MCF 10A (cell line): ENCODE results near the gene C17orf67. TPM values are rescaled to one million over a fixed set of nuclear protein-coding genes. Genes with fewer than 3 reads are reported as not detected.

ENCODE experiments used
- BruUV-seq: library from RNA; stranded (reverse); fragments of 400-500 nt; replicated peaks from 2 replicates; lab custom pipeline; 2021; lab: Mats Ljungman, UMichigan
- CTCF ChIA-PET: fragments of 300-600 bp; sonication (Branson Sonifier 250); formaldehyde crosslinking; extraction: SDS; loops from one replicate; lab custom pipeline; 2021; ENCODE audit warnings: antibody characterized with exemption, inconsistent platforms; lab: Yijun Ruan, JAX
- POLR2A ChIA-PET: fragments of 300-600, 350-650 bp; sonication (Branson Sonifier 250); formaldehyde crosslinking; extraction: SDS; loops from one replicate; lab custom pipeline; 2020; ENCODE audit warnings: antibody characterized with exemption, inconsistent platforms; lab: Yijun Ruan, JAX
- DNase-seq: peaks from one replicate; pipeline ENCODE4 v3.0.0-alpha.2; 2018; ENCODE audit not compliant: unreplicated experiment
- H3K27ac Mint-ChIP-seq: one replicate; pipeline ENCODE4 v1.8.0; 2022; ENCODE audit warnings: mild to moderate bottlenecking, low read depth, mixed read lengths; ENCODE audit not compliant: unreplicated experiment
- H3K27me3 Mint-ChIP-seq: one replicate; pipeline ENCODE4 v1.8.0; 2022; ENCODE audit warnings: mixed read lengths; ENCODE audit not compliant: insufficient read depth, unreplicated experiment
- H3K36me3 Mint-ChIP-seq: one replicate; pipeline ENCODE4 v1.8.0; 2022; ENCODE audit warnings: mild to moderate bottlenecking, moderate library complexity, mixed read lengths; ENCODE audit not compliant: insufficient read depth, unreplicated experiment
- H3K4me1 Mint-ChIP-seq: one replicate; pipeline ENCODE4 v1.8.0; 2022; ENCODE audit warnings: mixed read lengths; ENCODE audit not compliant: insufficient read depth, unreplicated experiment
- H3K4me3 Mint-ChIP-seq: one replicate; pipeline ENCODE4 v1.8.0; 2022; ENCODE audit warnings: mild to moderate bottlenecking, moderate library complexity, mixed read lengths; ENCODE audit not compliant: unreplicated experiment
- H3K9me3 Mint-ChIP-seq: one replicate; pipeline ENCODE4 v1.8.0; 2022; ENCODE audit warnings: mixed read lengths; ENCODE audit not compliant: unreplicated experiment
- CTCF ChIP-seq: fragments of 200-600 bp; IDR thresholded peaks from one replicate; pipeline ENCODE4 v1.8.0; 2022; ENCODE audit warnings: antibody characterized with exemption, mild to moderate bottlenecking; ENCODE audit not compliant: unreplicated experiment
- intact Hi-C: fragments of 100-400 bp; cut with micrococcal nuclease; formaldehyde crosslinking; loops from 2 replicates; pipeline ENCODE4 v1.14.1; 2022
- total RNA-seq: library from RNA; stranded (reverse); gene quantifications from 2 replicates; pipeline ENCODE4 v1.2.3, GENCODE V29; 2022

Gene C17orf67
- total RNA-seq, 1 experiment from 2014 or later: 3.3 TPM

DNA sequence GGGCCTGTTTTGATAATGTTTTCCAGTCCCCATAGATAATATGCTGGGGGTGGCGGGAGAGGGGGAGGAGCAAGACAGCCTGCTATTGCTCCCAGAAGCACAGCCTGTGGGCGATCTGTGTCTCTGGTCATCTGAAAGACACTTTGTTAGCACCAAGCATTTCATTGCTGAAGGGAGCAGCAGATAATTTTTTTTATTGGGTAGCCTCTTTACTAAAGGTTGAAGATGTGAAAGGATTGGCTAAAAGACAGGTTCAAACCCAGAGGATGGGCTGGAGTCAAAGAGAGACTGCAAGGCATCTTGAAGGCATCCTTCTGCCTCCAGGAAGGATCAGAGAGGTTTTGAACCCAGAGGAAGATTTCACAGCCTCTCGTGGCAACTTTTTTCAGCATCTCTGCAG lies 60.6 kb downstream of the C17orf67 start:
- Mint-ChIP-seq H3K9me3 (no peaks in the 10 kb centered on the region), H3K27ac (no peak overlapping the region), H3K4me1 (no peaks in the 10 kb centered on the region), H3K27me3 (no peaks in the 10 kb centered on the region), H3K36me3 (no peaks in the 10 kb centered on the region), H3K4me3 (no peak overlapping the region)
- intact Hi-C loops: no loop called here
- no peak for TF ChIP-seq CTCF
- ChIA-PET POLR2A (no interaction called here), CTCF (interaction anchor here (2.3 to 4.6 kb wide), 2 partner anchors 57 to 273 kb away, joined by 5 to 18 read pairs; no protein-coding TSS in a partner anchor)
- BruUV-seq: no TSS peak
- DNase-seq: no peak

DNA sequence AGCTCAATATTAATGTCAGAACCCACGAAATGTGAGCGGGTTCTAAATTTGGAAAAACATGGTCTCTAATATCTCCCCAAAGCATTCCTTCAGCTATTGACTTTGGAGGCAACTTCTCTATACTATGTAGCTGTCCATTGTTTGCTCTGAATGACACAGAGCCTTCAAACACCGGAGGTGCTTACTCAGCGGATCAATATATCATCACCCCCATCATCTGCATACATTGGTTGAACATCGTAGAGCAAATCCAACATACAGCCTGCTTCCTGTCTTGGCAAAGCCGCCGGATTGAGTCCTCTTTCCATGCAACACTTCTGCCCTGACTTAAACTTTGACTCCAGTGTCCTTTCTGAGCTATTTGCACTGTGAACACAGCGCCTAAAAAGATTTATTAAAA lies 61.3 kb downstream of the C17orf67 start:
- no peaks in the 10 kb centered on the region for H3K4me1 Mint-ChIP-seq
- no peaks in the 10 kb centered on the region for H3K36me3 Mint-ChIP-seq
- no peak overlapping the region for H3K27ac Mint-ChIP-seq
- no peaks in the 10 kb centered on the region for H3K9me3 Mint-ChIP-seq
- no TSS peak for BruUV-seq
- TF ChIP-seq CTCF: no peak
- H3K27me3 Mint-ChIP-seq: no peaks in the 10 kb centered on the region
- ChIA-PET POLR2A (no interaction called here), CTCF (interaction anchor here (1.2 to 3.2 kb wide), 4 partner anchors 8 to 273 kb away, joined by 4 to 25 read pairs (median 6); no protein-coding TSS in a partner anchor)
- intact Hi-C loops: no loop called here
- DNase-seq: no peak
- no peak overlapping the region for H3K4me3 Mint-ChIP-seq

DNA sequence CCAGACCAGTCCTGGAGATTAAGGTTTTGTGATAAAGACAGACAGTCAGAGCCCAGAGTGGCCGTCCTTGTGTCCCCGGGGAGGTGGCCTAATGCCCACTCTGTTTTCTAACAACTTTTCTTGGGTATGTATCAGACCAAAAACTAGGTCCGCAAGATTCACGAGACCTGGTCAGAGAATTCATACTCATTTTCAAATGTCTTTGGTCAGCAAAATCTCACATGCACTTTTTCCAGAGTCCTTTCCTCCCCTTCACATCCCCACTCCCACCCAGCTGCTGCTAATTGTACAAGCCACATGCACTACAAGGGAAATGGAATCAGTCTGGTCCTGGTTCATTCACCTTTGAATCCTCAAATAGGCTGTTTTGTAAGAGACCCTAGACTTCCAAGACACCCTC lies 61.7 kb downstream of the C17orf67 start:
- POLR2A ChIA-PET: no interaction called here
- CTCF ChIA-PET: interaction anchor here (1.2 to 3.2 kb wide), 4 partner anchors 9 to 272 kb away, joined by 4 to 25 read pairs (median 6); no protein-coding TSS in a partner anchor
- Mint-ChIP-seq H3K36me3 (no peaks in the 10 kb centered on the region), H3K9me3 (no peaks in the 10 kb centered on the region), H3K4me3 (no peak overlapping the region), H3K4me1 (no peaks in the 10 kb centered on the region), H3K27ac (no peak overlapping the region), H3K27me3 (no peaks in the 10 kb centered on the region)
- intact Hi-C loops: no loop called here
- DNase-seq: no peak
- no TSS peak for BruUV-seq
- no peak for TF ChIP-seq CTCF

GRCh38 chr17:56771563-56771962 lies 62.2 kb downstream of the C17orf67 start:
- Mint-ChIP-seq H3K27ac (no peak overlapping the region), H3K36me3 (no peaks in the 10 kb centered on the region), H3K27me3 (no peaks in the 10 kb centered on the region), H3K9me3 (no peaks in the 10 kb centered on the region), H3K4me1 (no peaks in the 10 kb centered on the region), H3K4me3 (no peak overlapping the region)
- BruUV-seq: no TSS peak
- CTCF ChIA-PET: interaction anchor here (1.2 to 3.2 kb wide), 4 partner anchors 9 to 272 kb away, joined by 4 to 25 read pairs (median 6); no protein-coding TSS in a partner anchor
- DNase-seq: no peak
- no peak for TF ChIP-seq CTCF
- POLR2A ChIA-PET: interaction anchor here (0.9 kb wide), 1 partner anchor 15 kb away, joined by 3 read pairs; no protein-coding TSS in a partner anchor
- intact Hi-C loops: no loop called here
